Measurements from ENCODE around the gene GRIA4. TPM values are rescaled to one million over a fixed set of nuclear protein-coding genes. Genes with fewer than 3 reads are reported as not detected.
"Not testable (repeated sequence)": the region's sequence is repeated elsewhere in the genome, so short reads cannot be mapped to it uniquely, and the experiment has no call there.

Gene GRIA4
- total and polyA plus RNA-seq, 4 donors = 0.38 to 3.7 TPM; not detected in 2

DNA sequence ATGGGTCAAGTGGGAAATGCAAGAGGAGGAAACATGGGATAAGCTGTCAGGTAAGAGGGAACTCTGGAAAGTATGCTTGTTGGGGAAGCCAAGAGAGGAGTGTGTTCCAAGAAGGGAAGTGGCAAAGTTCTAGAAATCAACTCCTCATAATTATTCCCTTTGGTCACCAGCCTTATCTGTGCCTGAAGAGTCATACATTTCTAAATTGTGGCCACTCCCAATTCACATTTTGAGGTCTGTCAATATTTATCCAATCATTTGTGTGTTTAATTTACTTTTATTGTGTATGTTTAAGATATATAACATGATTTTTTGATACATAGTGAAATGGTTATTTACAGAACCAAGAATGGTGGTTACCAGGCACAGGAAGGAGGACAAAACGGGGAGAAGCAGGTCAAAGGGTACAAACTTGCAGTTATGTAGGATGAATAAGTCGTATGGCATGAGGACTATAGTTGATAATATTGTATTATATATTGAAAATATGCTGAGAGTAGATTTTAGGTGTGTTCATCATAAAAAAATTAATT, 131.7 kb downstream of the GRIA4 start:
- Histone ChIP-seq H3K27me3 (ENCODE audit: control insufficient read depth in 1 of 2, insufficient read depth in 2 of 2, low read length in 1 of 2) (no peaks in the 10 kb centered on the region), H3K9me3 (ENCODE audit: control insufficient read depth, low read length) (no peaks in the 10 kb centered on the region), H3K36me3 (ENCODE audit: control insufficient read depth in 1 of 2, insufficient read depth in 2 of 2, low read length in 1 of 2) (no peaks in the 10 kb centered on the region), H3K4me1 (ENCODE audit: control insufficient read depth in 1 of 2, insufficient read depth in 2 of 2, low read length in 2 of 2) (no peaks in the 10 kb centered on the region), H3K27ac (ENCODE audit: low read depth in 1 of 2, low read length in 2 of 2) (no peak overlapping the region), H3K4me3 (ENCODE audit: low read length in 2 of 2) (no peak overlapping the region)
- intact Hi-C loops (cut with DNase I) = no loop called here
- ATAC-seq (ENCODE audit: low FRiP score) = no peak
- WGBS, 2 donors = 74 to 77% methylated on average over 2 of the region's 2 CpGs
- DNase-seq = no peak

DNA sequence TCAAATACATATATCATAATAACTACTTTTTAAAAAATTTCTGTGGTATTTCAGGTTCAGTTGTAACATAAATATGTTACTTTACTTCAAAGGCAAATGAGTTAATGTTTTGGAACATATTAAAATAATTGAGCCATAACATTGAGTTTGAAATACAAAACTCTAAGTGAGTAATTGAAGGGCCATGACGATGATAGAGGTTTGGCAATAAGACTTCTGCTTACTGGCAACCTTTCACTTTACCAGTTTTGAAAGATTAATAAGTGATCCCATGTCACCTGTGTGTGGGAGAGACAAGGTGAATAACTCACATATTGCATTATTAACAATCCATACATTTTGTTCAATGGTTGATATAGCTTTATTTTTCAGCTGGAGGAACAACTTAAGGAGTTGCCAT, 144.4 kb downstream of the GRIA4 start:
- WGBS, 2 donors = 63 to 79% methylated on average over 1 of the region's 1 CpG
- no peaks in the 10 kb centered on the region for H3K4me1 ChIP-seq (ENCODE audit: control insufficient read depth in 1 of 2, insufficient read depth in 2 of 2, low read length in 2 of 2)
- no peak overlapping the region for H3K27ac ChIP-seq (ENCODE audit: low read depth in 1 of 2, low read length in 2 of 2)
- H3K9me3 ChIP-seq (ENCODE audit: control insufficient read depth, low read length) = no peaks in the 10 kb centered on the region
- H3K36me3 ChIP-seq (ENCODE audit: control insufficient read depth in 1 of 2, insufficient read depth in 2 of 2, low read length in 1 of 2) = no peaks in the 10 kb centered on the region
- no peak overlapping the region for H3K4me3 ChIP-seq (ENCODE audit: low read length in 2 of 2)
- intact Hi-C loops (cut with DNase I) = no loop called here
- DNase-seq (no peak), ATAC-seq (ENCODE audit: low FRiP score) (no peak)
- no peaks in the 10 kb centered on the region for H3K27me3 ChIP-seq (ENCODE audit: control insufficient read depth in 1 of 2, insufficient read depth in 2 of 2, low read length in 1 of 2)

DNA sequence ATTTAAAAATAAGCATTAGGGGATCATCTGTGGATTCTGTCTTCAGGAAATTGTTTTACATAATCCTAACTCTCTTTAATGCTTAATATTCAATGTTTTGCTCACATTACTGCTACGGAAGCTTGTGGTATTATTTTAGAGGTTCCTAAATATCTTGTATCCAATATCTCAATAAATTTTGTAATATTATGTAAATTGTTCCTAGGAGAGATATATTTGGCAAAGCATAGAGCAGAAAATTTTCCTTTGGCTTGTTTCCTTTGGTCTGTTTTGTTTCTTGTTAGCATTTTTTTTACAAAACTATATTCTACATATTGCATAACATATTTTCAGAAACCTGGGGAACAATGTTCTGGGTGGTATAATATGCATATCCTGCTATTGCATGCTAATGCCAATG, 144.8 kb downstream of the GRIA4 start:
- no peak overlapping the region for H3K27ac ChIP-seq (ENCODE audit: low read depth in 1 of 2, low read length in 2 of 2)
- no peaks in the 10 kb centered on the region for H3K36me3 ChIP-seq (ENCODE audit: control insufficient read depth in 1 of 2, insufficient read depth in 2 of 2, low read length in 1 of 2)
- H3K4me3 ChIP-seq (ENCODE audit: low read length in 2 of 2) = no peak overlapping the region
- H3K9me3 ChIP-seq (ENCODE audit: control insufficient read depth, low read length) = no peaks in the 10 kb centered on the region
- no peaks in the 10 kb centered on the region for H3K4me1 ChIP-seq (ENCODE audit: control insufficient read depth in 1 of 2, insufficient read depth in 2 of 2, low read length in 2 of 2)
- DNase-seq = no peak
- H3K27me3 ChIP-seq (ENCODE audit: control insufficient read depth in 1 of 2, insufficient read depth in 2 of 2, low read length in 1 of 2) = no peaks in the 10 kb centered on the region
- no peak for ATAC-seq (ENCODE audit: low FRiP score)
- 77 to 82% methylated on average over 1 of the region's 1 CpG for WGBS, 2 donors
- intact Hi-C loops (cut with DNase I) = no loop called here

DNA sequence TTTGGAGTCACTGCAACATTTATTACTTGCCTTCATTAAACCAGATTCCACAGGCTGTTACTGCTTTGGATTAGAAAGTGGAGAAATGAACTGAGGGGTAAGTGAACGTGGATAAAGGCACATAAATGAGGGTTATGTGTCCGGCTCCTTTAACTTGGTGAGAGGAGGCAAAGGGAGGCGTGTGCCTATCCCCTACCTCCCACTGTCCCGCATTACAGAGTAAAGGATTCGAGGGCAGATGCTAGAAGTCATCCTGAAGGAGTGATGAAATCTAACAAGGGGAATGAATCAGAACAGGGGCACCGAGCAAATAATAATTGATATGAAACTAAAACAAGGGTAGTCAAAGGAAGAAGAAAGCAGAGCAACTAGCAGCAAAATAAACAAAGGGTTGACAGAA, 147.2 kb downstream of the GRIA4 start:
- no peaks in the 10 kb centered on the region for H3K9me3 ChIP-seq (ENCODE audit: control insufficient read depth, low read length)
- H3K4me1 ChIP-seq (ENCODE audit: control insufficient read depth in 1 of 2, insufficient read depth in 2 of 2, low read length in 2 of 2) = no peaks in the 10 kb centered on the region
- no peaks in the 10 kb centered on the region for H3K36me3 ChIP-seq (ENCODE audit: control insufficient read depth in 1 of 2, insufficient read depth in 2 of 2, low read length in 1 of 2)
- no peak overlapping the region for H3K4me3 ChIP-seq (ENCODE audit: low read length in 2 of 2)
- intact Hi-C loops (cut with DNase I) = no loop called here
- WGBS, 2 donors = 43 to 48% methylated on average over 6 of the region's 6 CpGs
- ATAC-seq (ENCODE audit: low FRiP score) (no peak), DNase-seq (no peak)
- no peak overlapping the region for H3K27ac ChIP-seq (ENCODE audit: low read depth in 1 of 2, low read length in 2 of 2)
- no peaks in the 10 kb centered on the region for H3K27me3 ChIP-seq (ENCODE audit: control insufficient read depth in 1 of 2, insufficient read depth in 2 of 2, low read length in 1 of 2)

DNA sequence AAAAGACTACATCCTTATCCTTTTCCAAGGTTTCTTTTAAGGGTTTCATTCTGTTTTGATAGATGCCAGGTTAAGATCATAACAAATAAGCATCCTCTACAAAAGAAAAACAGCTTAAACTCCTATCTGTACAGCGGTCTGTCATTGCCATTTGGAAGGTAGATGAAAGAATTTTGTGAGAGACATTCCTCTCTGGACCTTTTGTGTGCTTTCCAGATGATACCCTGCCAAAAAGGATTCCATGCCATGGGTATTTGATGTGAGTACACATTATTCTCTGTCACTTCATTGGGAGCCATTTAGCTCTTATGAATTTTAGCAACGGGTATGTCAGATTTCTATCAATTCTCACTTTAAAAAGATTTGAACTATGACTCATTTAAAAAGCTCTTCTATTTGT, 153.7 kb downstream of the GRIA4 start:
- DNase-seq (no peak), ATAC-seq (ENCODE audit: low FRiP score) (no peak)
- Histone ChIP-seq H3K27me3 (ENCODE audit: control insufficient read depth in 1 of 2, insufficient read depth in 2 of 2, low read length in 1 of 2) (no peaks in the 10 kb centered on the region), H3K4me3 (ENCODE audit: low read length in 2 of 2) (no peak overlapping the region), H3K4me1 (ENCODE audit: control insufficient read depth in 1 of 2, insufficient read depth in 2 of 2, low read length in 2 of 2) (no peaks in the 10 kb centered on the region), H3K27ac (ENCODE audit: low read depth in 1 of 2, low read length in 2 of 2) (no peak overlapping the region), H3K36me3 (ENCODE audit: control insufficient read depth in 1 of 2, insufficient read depth in 2 of 2, low read length in 1 of 2) (no peaks in the 10 kb centered on the region), H3K9me3 (ENCODE audit: control insufficient read depth, low read length) (no peaks in the 10 kb centered on the region)
- WGBS, 2 donors = 34 to 40% methylated on average over 2 of the region's 2 CpGs
- intact Hi-C loops (cut with DNase I) = no loop called here

DNA sequence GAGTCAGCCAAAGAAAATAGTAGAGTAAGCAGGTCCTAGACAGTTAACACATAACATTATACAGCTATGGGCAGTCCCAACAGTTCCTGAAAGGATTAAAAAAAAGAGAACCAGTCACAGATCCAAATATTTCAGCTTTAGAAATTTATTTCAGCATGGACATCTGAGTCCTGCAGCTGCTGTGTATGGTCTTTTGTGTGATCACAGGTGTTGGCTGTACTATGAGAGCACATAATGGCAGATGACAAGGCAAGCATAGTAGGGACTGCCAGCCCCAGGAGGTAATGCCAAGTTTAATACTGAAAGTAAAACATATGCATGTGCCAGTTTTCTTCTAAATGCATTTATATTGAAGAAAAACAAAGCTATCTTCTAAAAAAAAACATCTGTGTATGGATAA, 158.1 kb downstream of the GRIA4 start:
- no peak overlapping the region for H3K4me3 ChIP-seq (ENCODE audit: low read length in 2 of 2)
- ATAC-seq (ENCODE audit: low FRiP score) (no peak), DNase-seq (no peak)
- no peaks in the 10 kb centered on the region for H3K36me3 ChIP-seq (ENCODE audit: control insufficient read depth in 1 of 2, insufficient read depth in 2 of 2, low read length in 1 of 2)
- H3K27ac ChIP-seq (ENCODE audit: low read depth in 1 of 2, low read length in 2 of 2) = no peak overlapping the region
- intact Hi-C loops (cut with DNase I) = no loop called here
- H3K27me3 ChIP-seq (ENCODE audit: control insufficient read depth in 1 of 2, insufficient read depth in 2 of 2, low read length in 1 of 2) = no peaks in the 10 kb centered on the region
- H3K9me3 ChIP-seq (ENCODE audit: control insufficient read depth, low read length) = no peaks in the 10 kb centered on the region
- no peaks in the 10 kb centered on the region for H3K4me1 ChIP-seq (ENCODE audit: control insufficient read depth in 1 of 2, insufficient read depth in 2 of 2, low read length in 2 of 2)

DNA sequence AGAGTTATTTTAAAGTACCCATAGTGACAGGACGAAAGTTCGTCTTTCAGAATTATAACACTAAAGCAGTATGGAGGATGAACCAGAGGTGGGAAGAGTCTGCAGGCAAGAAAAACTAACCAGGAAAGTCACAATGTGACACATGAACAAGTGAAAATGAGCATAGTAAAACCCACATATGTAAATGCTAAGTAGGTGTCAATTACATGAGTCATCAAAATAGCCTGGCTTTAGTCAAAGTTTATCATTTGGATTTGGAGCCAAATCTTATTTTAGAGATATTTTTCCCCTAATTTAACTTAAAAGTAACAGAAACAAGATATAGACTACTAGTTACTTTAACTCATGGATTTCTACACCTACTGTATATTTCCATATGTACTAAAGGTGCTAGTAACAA, 159.8 kb downstream of the GRIA4 start:
- no peak overlapping the region for H3K27ac ChIP-seq (ENCODE audit: low read depth in 1 of 2, low read length in 2 of 2)
- H3K27me3 ChIP-seq (ENCODE audit: control insufficient read depth in 1 of 2, insufficient read depth in 2 of 2, low read length in 1 of 2) = no peaks in the 10 kb centered on the region
- H3K4me1 ChIP-seq (ENCODE audit: control insufficient read depth in 1 of 2, insufficient read depth in 2 of 2, low read length in 2 of 2) = no peaks in the 10 kb centered on the region
- H3K4me3 ChIP-seq (ENCODE audit: low read length in 2 of 2) = no peak overlapping the region
- ATAC-seq (ENCODE audit: low FRiP score) (no peak), DNase-seq (no peak)
- 91 to 92% methylated on average over 2 of the region's 2 CpGs for WGBS, 2 donors
- H3K9me3 ChIP-seq (ENCODE audit: control insufficient read depth, low read length) = no peaks in the 10 kb centered on the region
- H3K36me3 ChIP-seq (ENCODE audit: control insufficient read depth in 1 of 2, insufficient read depth in 2 of 2, low read length in 1 of 2) = no peaks in the 10 kb centered on the region
- intact Hi-C loops (cut with DNase I) = no loop called here

DNA sequence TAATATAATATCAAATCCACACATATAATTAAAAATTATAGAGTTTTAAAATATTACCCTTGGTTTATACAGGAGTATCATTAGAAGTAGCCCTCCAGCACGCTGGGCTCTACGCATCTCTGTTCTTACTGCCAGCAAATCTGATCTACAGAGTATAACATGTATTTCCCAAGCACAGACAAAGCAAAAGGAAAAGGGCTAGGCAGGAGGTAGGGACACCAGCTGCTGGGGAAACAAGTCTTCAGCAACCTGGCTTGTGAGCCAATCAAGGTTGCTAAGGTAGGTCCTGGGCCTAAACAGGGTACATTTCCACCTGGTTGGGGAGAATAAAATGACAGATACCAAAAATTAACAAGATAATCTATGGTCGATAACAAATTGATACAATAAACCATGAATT, 163.6 kb downstream of the GRIA4 start:
- DNase-seq; H3K36me3 ChIP-seq (ENCODE audit: control insufficient read depth in 1 of 2, insufficient read depth in 2 of 2, low read length in 1 of 2); H3K4me1 ChIP-seq (ENCODE audit: control insufficient read depth in 1 of 2, insufficient read depth in 2 of 2, low read length in 2 of 2); H3K9me3 ChIP-seq (ENCODE audit: control insufficient read depth, low read length); H3K27me3 ChIP-seq (ENCODE audit: control insufficient read depth in 1 of 2, insufficient read depth in 2 of 2, low read length in 1 of 2); ATAC-seq (ENCODE audit: low FRiP score); H3K27ac ChIP-seq (ENCODE audit: low read depth in 1 of 2, low read length in 2 of 2); intact Hi-C loops (cut with DNase I); H3K4me3 ChIP-seq (ENCODE audit: low read length in 2 of 2): not testable (repeated sequence)
- WGBS, 2 donors = 91 to 95% methylated on average over 3 of the region's 3 CpGs

DNA sequence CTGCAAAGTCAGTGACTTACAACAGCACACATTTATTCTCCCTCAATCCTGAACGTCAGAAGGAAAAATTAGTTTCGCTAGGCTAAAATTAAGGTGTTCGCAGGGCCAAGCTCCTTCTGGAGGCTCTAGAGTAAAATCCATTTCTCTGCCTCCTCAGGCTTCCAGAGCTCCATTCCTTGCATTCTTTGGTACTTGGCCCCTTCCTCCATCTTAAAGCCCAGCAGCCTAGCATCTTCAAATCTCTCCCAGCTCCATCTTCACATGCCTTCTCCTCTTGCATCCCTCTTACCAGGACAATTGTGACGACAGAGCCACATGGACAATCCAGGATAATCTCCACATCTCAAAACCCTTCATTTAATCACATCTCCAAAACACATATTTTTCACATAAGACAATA, 165.0 kb downstream of the GRIA4 start:
- H3K36me3 ChIP-seq (ENCODE audit: control insufficient read depth in 1 of 2, insufficient read depth in 2 of 2, low read length in 1 of 2) = no peaks in the 10 kb centered on the region
- no peaks in the 10 kb centered on the region for H3K27me3 ChIP-seq (ENCODE audit: control insufficient read depth in 1 of 2, insufficient read depth in 2 of 2, low read length in 1 of 2)
- intact Hi-C loops (cut with DNase I) = no loop called here
- no peaks in the 10 kb centered on the region for H3K4me1 ChIP-seq (ENCODE audit: control insufficient read depth in 1 of 2, insufficient read depth in 2 of 2, low read length in 2 of 2)
- ATAC-seq (ENCODE audit: low FRiP score) = no peak
- 67 to 72% methylated on average over 4 of the region's 4 CpGs for WGBS, 2 donors
- H3K9me3 ChIP-seq (ENCODE audit: control insufficient read depth, low read length) = no peaks in the 10 kb centered on the region
- no peak overlapping the region for H3K4me3 ChIP-seq (ENCODE audit: low read length in 2 of 2)
- DNase-seq = no peak
- H3K27ac ChIP-seq (ENCODE audit: low read depth in 1 of 2, low read length in 2 of 2) = no peak overlapping the region

Measured in aorta (tissue), 5 donors.